HepG2 (cell line): ENCODE results near the gene WDR76. TPM values are rescaled to one million over a fixed set of nuclear protein-coding genes. Genes with fewer than 3 reads are reported as not detected.

Experiments
- ATM ChIP-seq: fragments of 450-650 bp; IDR thresholded peaks from 2 replicates; pipeline ENCODE4 v1.7.1; 2017; ENCODE audit warnings: mild to moderate bottlenecking, borderline replicate concordance
- DPF2 ChIP-seq: sonication (generic); formaldehyde crosslinking; IDR thresholded peaks from 2 replicates; pipeline ENCODE4 v1.4.0; 2020; ENCODE audit warnings: mild to moderate bottlenecking, low read depth, missing genetic modification reagents, borderline replicate concordance
- ETV5 ChIP-seq: IDR thresholded peaks from 2 replicates; pipeline ENCODE4 v1.6.1; 2018; ENCODE audit warnings: missing biosample characterization, missing genetic modification reagents, inconsistent platforms, borderline replicate concordance
- HNF4A ChIP-seq: sonication (generic); formaldehyde crosslinking; IDR thresholded peaks from 2 replicates; pipeline ENCODE4 v1.4.0; 2020; ENCODE audit warnings: missing genetic modification reagents
- HNRNPL ChIP-seq: fragments of 200-400 bp; formaldehyde crosslinking; IDR thresholded peaks from 2 replicates; pipeline ENCODE4 v1.6.1; 2017; ENCODE audit warnings: mild to moderate bottlenecking, low read depth, low read length
- MED13 ChIP-seq: sonication (generic); formaldehyde crosslinking; IDR thresholded peaks from 2 replicates; pipeline ENCODE4 v1.5.0; 2020; ENCODE audit warnings: missing genetic modification reagents
- POLR2A ChIP-seq, 2 experiments: IDR thresholded peaks; 2 replicates each; pipeline ENCODE4 v1.6.1; 2011; ENCODE audit warnings: low read depth in 2 of 2, low read length in 2 of 2, mild to moderate bottlenecking in 1 of 2, moderate library complexity in 1 of 2; ENCODE audit not compliant: insufficient read depth in 1 of 2
- REL ChIP-seq: sonication (generic); formaldehyde crosslinking; conservative IDR thresholded peaks from 2 replicates; pipeline ENCODE4 v1.8.0; 2022; ENCODE audit warnings: mild to moderate bottlenecking, missing genetic modification reagents, moderate library complexity
- SOX13 ChIP-seq, 3 experiments: fragments of 450-650 bp in 1 of 3; sonication (generic) in 1 of 3; formaldehyde crosslinking in 1 of 3; IDR thresholded peaks in 2 of 3; conservative IDR thresholded peaks in 1 of 3; 2 replicates each; pipeline versions ENCODE4 v1.5.0 to v1.6.1; 2016 to 2020; ENCODE audit warnings: antibody characterized with exemption in 1 of 3, mild to moderate bottlenecking in 1 of 3, missing compliant biosample characterization in 1 of 3, missing genetic modification reagents in 1 of 3, moderate library complexity in 1 of 3
- ZMAT3 ChIP-seq: sonication (generic); formaldehyde crosslinking; conservative IDR thresholded peaks from 2 replicates; pipeline ENCODE4 v1.7.0; 2021; ENCODE audit warnings: missing genetic modification reagents
- ZNF234 ChIP-seq: sonication (generic); formaldehyde crosslinking; conservative IDR thresholded peaks from 2 replicates; pipeline ENCODE4 v1.5.1; 2020; ENCODE audit warnings: mild to moderate bottlenecking, missing genetic modification reagents
- ZNF263 ChIP-seq: sonication (generic); formaldehyde crosslinking; IDR thresholded peaks from 2 replicates; pipeline ENCODE4 v1.4.0; 2020; ENCODE audit warnings: missing genetic modification reagents
- ZNF337 ChIP-seq: sonication (generic); formaldehyde crosslinking; IDR thresholded peaks from 2 replicates; pipeline ENCODE4 v1.5.1; 2020; ENCODE audit warnings: missing genetic modification reagents, low read depth, mild to moderate bottlenecking, borderline replicate concordance
- ZNF629 ChIP-seq: sonication (generic); formaldehyde crosslinking; conservative IDR thresholded peaks from 2 replicates; pipeline ENCODE4 v1.5.0; 2020; ENCODE audit warnings: missing genetic modification reagents
- ZSCAN25 ChIP-seq: sonication (generic); formaldehyde crosslinking; IDR thresholded peaks from 2 replicates; pipeline ENCODE4 v1.8.0; 2022; ENCODE audit warnings: mild to moderate bottlenecking, missing genetic modification reagents
- polyA plus RNA-seq, 8 experiments: library from polyadenylated mRNA; depleted of rRNA in 3 of 8; stranded (reverse) in 7 of 8; unstranded in 1 of 8; fragments of >200 nt; fragmentation: Illumina TruSeq in 4 of 8; extraction: Trizol in 4 of 8; gene quantifications; 2 replicates each; pipeline versions ENCODE4 v1.2.1 to v1.2.3, GENCODE V29; 2011 to 2016; ENCODE audit warnings: low read depth in 4 of 8, missing spikeins in 1 of 8, mixed read lengths in 1 of 8; ENCODE audit not compliant: insufficient read depth in 1 of 8
- total RNA-seq, 5 experiments: library from RNA; depleted of rRNA; stranded (reverse); fragments of >200 nt; fragmentation: Illumina TruSeq; extraction: Trizol; gene quantifications; 2 replicates each; pipeline ENCODE4 v1.2.3, GENCODE V29; 2016; ENCODE audit warnings: low read depth in 1 of 5
- TF ChIP-seq, protein P1 (sequence below): sonication (generic); formaldehyde crosslinking; IDR thresholded peaks from 2 replicates; pipeline ENCODE4 v1.5.0; 2020; ENCODE audit warnings: mild to moderate bottlenecking, low read depth, missing genetic modification reagents, borderline replicate concordance
- TF ChIP-seq, protein P2 (sequence below): IDR thresholded peaks from 2 replicates; pipeline ENCODE4 v1.6.1; 2016; ENCODE audit warnings: missing compliant biosample characterization, missing genetic modification reagents, borderline replicate concordance
- TF ChIP-seq, protein P3 (sequence below): sonication (generic); formaldehyde crosslinking; IDR thresholded peaks from 2 replicates; pipeline ENCODE4 v1.5.1; 2020; ENCODE audit warnings: missing genetic modification reagents, mild to moderate bottlenecking, borderline replicate concordance
- TF ChIP-seq, protein P4 (sequence below): sonication (generic); formaldehyde crosslinking; conservative IDR thresholded peaks from 2 replicates; pipeline ENCODE4 v1.4.0; 2020; ENCODE audit warnings: missing genetic modification reagents
- TF ChIP-seq, protein P5 (sequence below): sonication (generic); formaldehyde crosslinking; IDR thresholded peaks from 2 replicates; pipeline ENCODE4 v1.8.0; 2022; ENCODE audit warnings: mild to moderate bottlenecking, missing genetic modification reagents, borderline replicate concordance

Gene WDR76
- total and polyA plus RNA-seq, 2 of the 13 experiments (the other 11 are each of a cell fraction or from before 2014, with no cell fraction given), result 1.1 to 9.7 TPM

DNA sequence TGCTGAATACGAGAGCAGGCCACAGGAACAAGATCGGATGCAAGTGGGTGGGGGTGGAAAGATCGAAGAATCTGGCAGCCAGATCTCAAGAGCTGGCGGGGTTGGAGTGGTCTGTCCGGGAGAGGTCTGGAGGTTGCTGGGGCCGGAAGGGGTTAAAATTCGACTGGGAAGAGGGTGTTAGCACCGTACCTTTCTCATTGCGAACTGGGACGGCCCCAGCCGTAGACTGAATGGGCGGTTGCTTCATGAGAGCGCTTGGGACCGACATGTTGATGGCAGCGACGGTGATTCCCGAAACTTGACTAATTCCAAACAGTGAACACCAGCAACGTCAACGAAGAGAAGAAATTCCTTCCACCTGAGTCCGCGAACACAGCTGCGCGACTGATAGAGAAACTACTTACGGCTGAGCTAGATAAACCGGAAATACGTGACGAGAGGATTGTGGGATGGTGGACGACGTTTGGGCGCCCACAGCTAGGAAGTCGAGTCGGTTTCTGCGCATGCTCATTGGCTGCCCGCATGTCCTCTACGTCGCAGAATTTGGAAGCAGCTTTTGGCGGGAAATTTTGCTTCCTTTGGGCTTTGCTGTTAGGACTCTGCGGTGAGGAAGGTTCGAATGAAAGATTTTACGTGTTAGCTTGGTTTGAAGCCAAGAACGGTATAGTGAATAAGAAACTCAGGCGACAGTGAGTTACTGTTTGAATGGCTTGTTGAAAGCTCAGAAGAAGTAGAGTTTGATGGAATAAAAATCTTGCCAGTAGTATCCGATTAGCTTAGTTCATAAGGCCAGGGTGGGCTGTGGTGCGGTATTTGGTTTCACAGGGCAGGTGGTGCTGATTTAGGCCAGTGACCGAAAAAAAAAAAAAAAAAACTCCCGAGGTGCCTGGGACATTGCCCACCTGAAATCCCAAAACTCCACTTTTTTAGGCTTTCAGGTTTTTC, 2.2 kb upstream of the WDR76 start, which contains the start of gene MFAP1 (continued):
- TF ChIP-seq ZNF337 (CRISPR knock-in tag) (0 out of 2 replicates have a peak, but pooled peaks have one; percentile 55), REL (0 out of 2 replicates have a peak, but pooled peaks have one; percentile 30), ZNF629 (CRISPR knock-in tag) (no peak; the same call in 1 of the 2 replicates), DPF2 (CRISPR knock-in tag) (no peak), MED13 (CRISPR knock-in tag) (0 out of 2 replicates have a peak, but pooled peaks have one; percentile 49), ATM (no peak), POLR2A (IDR thresholded peaks at IDR 0.05; ENCODE audit: insufficient read depth in 1 of 2, low read depth in 2 of 2, low read length in 2 of 2) (peak; percentile 93 to 94), ZSCAN25 (CRISPR knock-in tag) (no peak), ZNF263 (CRISPR knock-in tag) (peak; percentile 70; the same call in 1 of the 2 replicates), SOX13 (IDR thresholded peaks at IDR 0.05) (no peak), SOX13 (CRISPR knock-in tag; conservative IDR thresholded peaks at IDR 0.05 in 1 of 2, IDR thresholded peaks at IDR 0.05 in 1 of 2) (peak in 1 of 2 experiments; percentile 38; a peak in 2 of 4 replicates), ZMAT3 (peak; percentile 71; the same call in 1 of the 2 replicates), ZNF234 (no peak), HNRNPL (no peak), ETV5 (CRISPR knock-in tag) (peak; percentile 90), HNF4A (CRISPR knock-in tag) (no peak)
- TF ChIP-seq, protein P1, sequence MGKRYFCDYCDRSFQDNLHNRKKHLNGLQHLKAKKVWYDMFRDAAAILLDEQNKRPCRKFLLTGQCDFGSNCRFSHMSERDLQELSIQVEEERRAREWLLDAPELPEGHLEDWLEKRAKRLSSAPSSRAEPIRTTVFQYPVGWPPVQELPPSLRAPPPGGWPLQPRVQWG (CRISPR knock-in tag), result no peak
- TF ChIP-seq, protein P2, sequence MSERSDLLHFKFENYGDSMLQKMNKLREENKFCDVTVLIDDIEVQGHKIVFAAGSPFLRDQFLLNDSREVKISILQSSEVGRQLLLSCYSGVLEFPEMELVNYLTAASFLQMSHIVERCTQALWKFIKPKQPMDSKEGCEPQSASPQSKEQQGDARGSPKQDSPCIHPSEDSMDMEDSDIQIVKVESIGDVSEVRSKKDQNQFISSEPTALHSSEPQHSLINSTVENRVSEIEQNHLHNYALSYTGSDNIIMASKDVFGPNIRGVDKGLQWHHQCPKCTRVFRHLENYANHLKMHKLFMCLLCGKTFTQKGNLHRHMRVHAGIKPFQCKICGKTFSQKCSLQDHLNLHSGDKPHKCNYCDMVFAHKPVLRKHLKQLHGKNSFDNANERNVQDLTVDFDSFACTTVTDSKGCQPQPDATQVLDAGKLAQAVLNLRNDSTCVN, result peak; percentile 50; the same call in 1 of the 2 replicates
- TF ChIP-seq, protein P3, sequence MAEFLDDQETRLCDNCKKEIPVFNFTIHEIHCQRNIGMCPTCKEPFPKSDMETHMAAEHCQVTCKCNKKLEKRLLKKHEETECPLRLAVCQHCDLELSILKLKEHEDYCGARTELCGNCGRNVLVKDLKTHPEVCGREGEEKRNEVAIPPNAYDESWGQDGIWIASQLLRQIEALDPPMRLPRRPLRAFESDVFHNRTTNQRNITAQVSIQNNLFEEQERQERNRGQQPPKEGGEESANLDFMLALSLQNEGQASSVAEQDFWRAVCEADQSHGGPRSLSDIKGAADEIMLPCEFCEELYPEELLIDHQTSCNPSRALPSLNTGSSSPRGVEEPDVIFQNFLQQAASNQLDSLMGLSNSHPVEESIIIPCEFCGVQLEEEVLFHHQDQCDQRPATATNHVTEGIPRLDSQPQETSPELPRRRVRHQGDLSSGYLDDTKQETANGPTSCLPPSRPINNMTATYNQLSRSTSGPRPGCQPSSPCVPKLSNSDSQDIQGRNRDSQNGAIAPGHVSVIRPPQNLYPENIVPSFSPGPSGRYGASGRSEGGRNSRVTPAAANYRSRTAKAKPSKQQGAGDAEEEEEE, result no peak; the same call in 1 of the 2 replicates
- TF ChIP-seq, protein P4, sequence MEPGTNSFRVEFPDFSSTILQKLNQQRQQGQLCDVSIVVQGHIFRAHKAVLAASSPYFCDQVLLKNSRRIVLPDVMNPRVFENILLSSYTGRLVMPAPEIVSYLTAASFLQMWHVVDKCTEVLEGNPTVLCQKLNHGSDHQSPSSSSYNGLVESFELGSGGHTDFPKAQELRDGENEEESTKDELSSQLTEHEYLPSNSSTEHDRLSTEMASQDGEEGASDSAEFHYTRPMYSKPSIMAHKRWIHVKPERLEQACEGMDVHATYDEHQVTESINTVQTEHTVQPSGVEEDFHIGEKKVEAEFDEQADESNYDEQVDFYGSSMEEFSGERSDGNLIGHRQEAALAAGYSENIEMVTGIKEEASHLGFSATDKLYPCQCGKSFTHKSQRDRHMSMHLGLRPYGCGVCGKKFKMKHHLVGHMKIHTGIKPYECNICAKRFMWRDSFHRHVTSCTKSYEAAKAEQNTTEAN (CRISPR knock-in tag), result peak; percentile 61; the same call in 1 of the 2 replicates
- TF ChIP-seq, protein P5, sequence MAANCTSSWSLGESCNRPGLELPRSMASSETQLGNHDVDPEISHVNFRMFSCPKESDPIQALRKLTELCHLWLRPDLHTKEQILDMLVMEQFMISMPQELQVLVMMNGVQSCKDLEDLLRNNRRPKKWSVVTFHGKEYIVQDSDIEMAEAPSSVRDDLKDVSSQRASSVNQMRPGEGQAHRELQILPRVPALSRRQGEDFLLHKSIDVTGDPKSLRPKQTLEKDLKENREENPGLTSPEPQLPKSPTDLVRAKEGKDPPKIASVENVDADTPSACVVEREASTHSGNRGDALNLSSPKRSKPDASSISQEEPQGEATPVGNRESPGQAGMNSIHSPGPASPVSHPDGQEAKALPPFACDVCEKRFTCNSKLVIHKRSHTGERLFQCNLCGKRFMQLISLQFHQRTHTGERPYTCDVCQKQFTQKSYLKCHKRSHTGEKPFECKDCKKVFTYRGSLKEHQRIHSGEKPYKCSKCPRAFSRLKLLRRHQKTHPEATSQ, result no peak; the same call in 1 of the 2 replicates
